Adipocyte (in vitro differentiated cells): ENCODE measurements around the gene PRKCE.

Source experiments
- DNase-seq: peaks from one replicate; pipeline ENCODE4 v3.0.0-alpha.2; 2015; ENCODE audit warnings: low read depth
- H3K27me3 ChIP-seq: replicated peaks from 2 replicates; pipeline ENCODE4 v1.7.0; 2013; ENCODE audit warnings: mild to moderate bottlenecking, low read length, moderate library complexity; ENCODE audit not compliant: control insufficient read depth, insufficient read depth
- H3K36me3 ChIP-seq: 2 replicates; pipeline ENCODE4 v1.7.0; 2013; ENCODE audit warnings: low read length, mild to moderate bottlenecking, moderate library complexity; ENCODE audit not compliant: control insufficient read depth, insufficient read depth, severe bottlenecking
- H3K4me1 ChIP-seq: 2 replicates; pipeline ENCODE4 v1.7.0; 2013; ENCODE audit warnings: mild to moderate bottlenecking, low read length, moderate library complexity; ENCODE audit not compliant: control insufficient read depth, insufficient read depth
- H3K4me3 ChIP-seq: 2 replicates; pipeline ENCODE4 v1.7.0; 2013; ENCODE audit warnings: mild to moderate bottlenecking, low read length, moderate library complexity
- H3K9ac ChIP-seq: 2 replicates; pipeline ENCODE4 v1.7.0; 2013; ENCODE audit warnings: mild to moderate bottlenecking, low read length, moderate library complexity
- H3K9me3 ChIP-seq: 2 replicates; pipeline ENCODE4 v1.7.0; 2013; ENCODE audit warnings: mild to moderate bottlenecking, low read length, moderate library complexity; ENCODE audit not compliant: control insufficient read depth

The PRKCE gene

DNA sequence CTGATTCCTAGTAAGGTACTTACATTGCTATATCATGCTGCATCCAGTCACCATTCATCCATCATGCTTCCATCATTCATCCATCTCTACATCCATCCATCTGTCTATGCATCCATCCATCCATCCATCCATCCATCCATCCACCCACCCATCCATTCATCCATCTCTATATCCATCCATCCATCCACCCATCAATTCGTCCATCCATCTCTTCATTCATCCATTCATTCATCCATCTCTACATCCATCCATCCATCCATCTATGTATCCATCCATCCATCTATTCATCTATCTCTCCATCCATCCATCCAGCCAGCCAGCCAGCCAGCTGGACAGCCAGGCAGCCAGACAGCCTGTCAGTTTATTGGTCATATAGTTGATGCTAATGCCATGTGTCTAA, 20.7 kb downstream of the PRKCE start:
- no peaks in the 10 kb centered on the region for H3K27me3 ChIP-seq
- DNase-seq = no peak
- no peak overlapping the region for H3K9ac ChIP-seq
- peaks cover 40% of the 10 kb centered on the region for H3K4me1 ChIP-seq
- no peak overlapping the region for H3K4me3 ChIP-seq
- no peaks in the 10 kb centered on the region for H3K36me3 ChIP-seq
- no peaks in the 10 kb centered on the region for H3K9me3 ChIP-seq

DNA sequence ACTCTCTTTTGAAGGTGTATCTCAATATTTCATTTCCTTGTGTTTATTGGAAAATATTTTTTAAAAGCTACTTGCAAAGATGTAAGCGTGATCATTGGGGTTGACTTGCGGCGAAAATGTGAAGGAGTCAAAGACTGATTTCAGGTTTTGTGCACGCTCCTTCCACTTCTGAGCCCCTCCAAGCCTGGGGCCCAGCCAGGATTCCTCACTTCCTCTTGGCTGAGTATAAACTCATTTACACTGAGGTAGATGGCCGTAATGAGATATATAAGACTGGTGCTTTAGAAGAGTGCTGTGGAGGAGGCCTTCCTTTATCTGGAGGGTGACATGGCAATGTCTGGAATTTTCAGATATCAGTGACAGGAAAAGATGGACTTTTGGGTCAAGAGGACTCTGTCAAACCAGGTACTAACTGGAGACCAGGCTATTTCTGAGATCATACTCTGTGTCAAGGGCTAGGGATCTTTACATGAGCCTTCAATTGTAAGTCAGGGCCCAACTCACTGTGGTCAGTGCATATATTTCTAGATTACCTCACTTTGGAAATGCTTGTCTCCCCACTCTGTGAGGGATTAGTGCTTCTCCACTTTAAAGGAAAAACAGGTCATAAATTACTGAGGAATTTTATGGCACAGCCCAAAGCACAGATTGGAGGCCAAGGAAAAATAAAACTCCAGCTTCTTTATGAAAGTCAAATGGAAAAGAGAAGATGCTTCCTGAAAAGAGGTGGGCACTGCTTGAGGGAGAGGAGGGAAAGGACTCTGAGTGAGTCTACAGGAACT, 22.8 kb downstream of the PRKCE start:
- DNase-seq = no peak
- H3K4me3 ChIP-seq = no peak overlapping the region
- peaks cover 31% of the 10 kb centered on the region for H3K4me1 ChIP-seq

DNA sequence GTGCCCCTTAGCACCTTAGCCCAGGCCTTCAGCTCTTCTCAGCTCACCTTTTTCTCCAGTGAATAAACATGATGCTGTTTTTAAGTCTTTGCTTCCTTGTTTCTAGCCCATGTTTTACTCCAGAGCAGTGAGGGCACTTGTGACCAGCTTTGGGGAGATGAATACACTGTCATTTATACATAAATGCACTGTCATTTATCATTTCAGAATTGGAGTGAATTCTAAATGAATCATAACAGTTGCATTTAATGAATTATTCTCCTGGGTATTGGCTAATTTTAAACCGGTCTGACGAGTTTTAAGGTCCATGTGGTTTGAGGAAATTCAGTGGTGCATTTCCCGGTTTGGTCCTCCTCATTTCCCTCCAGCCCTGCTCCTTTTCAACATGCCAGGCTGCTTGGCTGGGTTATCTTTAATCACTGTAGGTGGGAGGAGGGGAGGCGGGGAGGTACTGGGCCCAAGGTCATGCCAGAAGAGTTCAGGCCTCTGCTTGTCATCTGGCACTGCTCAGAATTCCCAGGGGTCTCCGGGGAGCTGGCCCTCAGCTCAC, 23.9 kb downstream of the PRKCE start:
- peaks cover 34% of the 10 kb centered on the region for H3K4me1 ChIP-seq
- no peaks in the 10 kb centered on the region for H3K27me3 ChIP-seq
- no peaks in the 10 kb centered on the region for H3K9me3 ChIP-seq
- H3K9ac ChIP-seq = peak overlapping the region; percentile 30
- DNase-seq = no peak
- H3K4me3 ChIP-seq = no peak overlapping the region
- no peaks in the 10 kb centered on the region for H3K36me3 ChIP-seq

More for the DNA sequence above, 22.8 kb downstream of the PRKCE start:
- H3K36me3 ChIP-seq = no peaks in the 10 kb centered on the region
- no peaks in the 10 kb centered on the region for H3K27me3 ChIP-seq
- H3K9ac ChIP-seq = no peak overlapping the region
- H3K9me3 ChIP-seq = no peaks in the 10 kb centered on the region

DNA sequence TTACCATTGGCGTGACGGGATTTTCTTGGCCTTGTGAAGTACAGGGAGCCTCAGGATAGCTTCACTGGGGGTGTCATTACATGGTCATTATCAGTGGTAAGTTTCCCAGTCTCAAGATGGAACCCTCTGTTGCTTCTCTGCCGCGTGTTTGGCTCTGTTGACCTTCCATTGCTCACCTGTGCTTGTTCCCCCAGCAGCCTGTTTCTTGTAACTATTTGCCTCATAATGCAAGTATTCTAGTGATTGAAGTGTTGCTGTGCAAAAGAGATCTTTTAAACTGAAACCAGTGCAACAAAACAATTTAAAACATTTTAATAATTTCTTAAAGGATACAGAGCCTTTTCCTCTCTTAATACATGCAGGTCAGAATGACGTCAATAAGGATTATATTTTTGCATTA, 24.6 kb downstream of the PRKCE start:
- H3K36me3 ChIP-seq = no peaks in the 10 kb centered on the region
- peaks cover 30% of the 10 kb centered on the region for H3K4me1 ChIP-seq
- no peaks in the 10 kb centered on the region for H3K27me3 ChIP-seq
- H3K9ac ChIP-seq = peak overlapping the region; percentile 13
- H3K4me3 ChIP-seq = no peak overlapping the region
- no peak for DNase-seq
- no peaks in the 10 kb centered on the region for H3K9me3 ChIP-seq

DNA sequence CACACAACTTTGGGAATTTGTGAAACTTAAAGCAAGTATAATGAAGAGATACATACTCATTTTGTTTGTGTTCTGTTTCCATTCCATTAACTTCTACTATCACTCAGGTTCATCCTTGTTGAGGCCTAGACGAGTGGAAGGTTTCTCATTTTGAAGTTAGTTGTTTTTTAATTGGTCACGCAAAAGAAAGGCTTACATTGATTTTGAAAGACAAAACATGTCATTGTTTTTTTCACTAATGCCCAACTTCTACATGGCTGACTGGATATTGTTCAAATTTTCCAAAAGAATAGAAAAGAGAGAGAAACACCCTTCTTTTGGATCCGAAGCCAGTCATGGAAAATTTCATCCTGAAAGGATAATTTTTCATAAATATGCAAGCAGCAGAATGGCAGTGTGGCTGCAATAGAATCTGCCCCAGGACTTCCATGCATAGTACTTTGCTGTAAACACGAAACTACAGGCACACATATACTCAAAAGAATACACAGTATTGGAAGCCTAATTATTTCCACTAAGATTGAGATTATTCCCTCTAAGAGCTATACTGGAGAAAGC, 27.4 kb downstream of the PRKCE start:
- Histone ChIP-seq H3K4me3 (no peak overlapping the region), H3K36me3 (no peaks in the 10 kb centered on the region), H3K9ac (no peak overlapping the region), H3K4me1 (peaks cover 53% of the 10 kb centered on the region), H3K27me3 (no peaks in the 10 kb centered on the region), H3K9me3 (no peaks in the 10 kb centered on the region)
- no peak for DNase-seq

DNA sequence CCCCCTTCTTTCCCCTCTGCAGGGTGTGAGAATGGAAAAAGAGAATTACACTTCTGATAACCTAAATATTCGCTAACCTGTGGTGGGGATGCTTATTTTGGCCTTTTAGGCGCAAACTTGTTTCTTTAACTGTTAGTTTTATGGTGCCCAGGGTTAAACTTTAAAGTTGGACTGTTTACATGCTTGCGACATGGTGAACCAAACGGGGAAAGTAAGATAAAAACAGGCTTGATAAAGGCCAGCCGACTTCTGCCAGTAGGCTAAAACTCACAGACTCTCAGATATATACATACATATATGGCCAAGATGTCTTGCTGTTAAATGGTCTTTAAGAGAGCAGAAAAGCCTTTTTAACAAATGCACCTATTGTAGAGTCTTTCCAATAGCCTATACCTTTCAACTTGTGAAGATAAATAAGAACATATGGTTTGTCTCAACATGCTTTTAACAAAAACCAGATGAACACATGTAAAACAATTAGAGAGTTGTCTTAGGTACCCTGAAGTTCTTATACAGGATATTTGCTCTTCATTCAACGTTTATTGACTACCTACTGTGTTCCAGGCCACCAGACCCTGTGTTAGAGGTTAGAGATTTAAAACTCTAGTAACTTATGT, 29.0 kb downstream of the PRKCE start:
- DNase-seq = no peak
- H3K36me3 ChIP-seq = no peaks in the 10 kb centered on the region
- no peak overlapping the region for H3K9ac ChIP-seq
- no peak overlapping the region for H3K4me3 ChIP-seq
- H3K27me3 ChIP-seq = no peaks in the 10 kb centered on the region
- no peaks in the 10 kb centered on the region for H3K9me3 ChIP-seq
- H3K4me1 ChIP-seq = peaks cover 40% of the 10 kb centered on the region

DNA sequence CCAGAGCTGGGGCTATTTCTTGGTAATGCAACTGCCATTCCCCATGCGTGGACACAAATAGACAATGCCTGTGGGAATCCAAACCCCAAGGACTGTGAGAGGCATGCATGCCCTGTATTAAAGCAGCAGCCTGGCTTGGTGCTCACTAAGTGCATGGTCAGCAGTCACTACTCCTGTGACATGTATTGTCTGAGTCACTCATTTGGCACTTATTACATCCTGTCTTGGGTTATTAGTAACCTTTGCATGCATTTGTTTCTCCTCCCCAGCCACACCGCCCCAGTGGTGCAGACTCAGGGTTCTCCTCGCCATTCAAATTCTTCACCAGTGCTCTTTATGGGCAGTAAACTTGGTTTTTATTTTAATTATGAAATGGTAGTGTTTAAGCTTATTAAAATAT, 30.2 kb downstream of the PRKCE start:
- peak; percentile 24 for DNase-seq

DNA sequence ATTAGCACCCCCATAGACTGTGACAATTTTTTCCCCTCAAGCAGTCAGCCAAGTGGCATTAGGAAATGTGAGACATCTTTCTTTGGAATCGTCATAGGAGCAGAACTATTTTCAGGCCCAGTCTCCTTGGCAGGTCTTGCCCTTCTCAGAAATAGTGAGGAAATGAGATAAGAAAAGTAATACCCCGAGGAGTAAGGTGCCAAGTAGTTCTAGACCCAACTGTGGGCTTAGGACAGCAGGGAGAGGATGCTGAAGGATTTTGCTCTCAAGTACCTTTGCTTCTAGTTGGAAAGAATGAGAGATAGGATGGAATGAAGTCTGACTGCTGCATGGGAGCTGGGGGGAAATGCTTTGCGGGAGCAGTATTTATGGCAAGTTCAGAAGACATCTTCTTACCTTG, 31.8 kb downstream of the PRKCE start:
- no peaks in the 10 kb centered on the region for H3K36me3 ChIP-seq
- no peaks in the 10 kb centered on the region for H3K27me3 ChIP-seq
- no peak overlapping the region for H3K4me3 ChIP-seq
- no peak overlapping the region for H3K9ac ChIP-seq
- H3K9me3 ChIP-seq = no peaks in the 10 kb centered on the region
- DNase-seq = no peak
- peaks cover 32% of the 10 kb centered on the region for H3K4me1 ChIP-seq

More for the DNA sequence above, 30.2 kb downstream of the PRKCE start:
- H3K9ac ChIP-seq = no peak overlapping the region
- no peaks in the 10 kb centered on the region for H3K27me3 ChIP-seq
- H3K9me3 ChIP-seq = no peaks in the 10 kb centered on the region
- peaks cover 32% of the 10 kb centered on the region for H3K4me1 ChIP-seq
- H3K4me3 ChIP-seq = no peak overlapping the region
- H3K36me3 ChIP-seq = no peaks in the 10 kb centered on the region

DNA sequence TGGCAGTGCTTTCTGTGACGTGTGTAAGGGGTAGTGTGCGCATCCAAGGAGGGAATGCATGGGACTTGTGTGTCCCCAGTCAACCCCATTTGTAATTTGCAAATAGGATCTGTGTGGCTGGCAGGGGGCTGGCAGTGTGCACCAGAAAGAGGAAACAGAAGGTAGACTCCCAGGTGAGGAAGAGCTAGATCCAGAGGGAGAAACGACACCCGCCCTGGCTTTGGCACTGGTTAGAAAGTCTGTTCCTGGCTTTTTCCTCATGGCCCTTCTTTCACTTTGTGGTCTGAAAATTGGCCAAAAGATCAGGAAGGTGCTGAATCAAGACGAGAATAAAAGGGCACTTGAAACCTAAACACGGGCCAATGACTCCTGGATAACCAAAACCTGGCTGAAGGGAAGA, 33.3 kb downstream of the PRKCE start:
- Histone ChIP-seq H3K9ac (no peak overlapping the region), H3K27me3 (no peaks in the 10 kb centered on the region), H3K9me3 (no peaks in the 10 kb centered on the region), H3K4me1 (peaks cover 31% of the 10 kb centered on the region), H3K36me3 (no peaks in the 10 kb centered on the region), H3K4me3 (no peak overlapping the region)
- no peak for DNase-seq

DNA sequence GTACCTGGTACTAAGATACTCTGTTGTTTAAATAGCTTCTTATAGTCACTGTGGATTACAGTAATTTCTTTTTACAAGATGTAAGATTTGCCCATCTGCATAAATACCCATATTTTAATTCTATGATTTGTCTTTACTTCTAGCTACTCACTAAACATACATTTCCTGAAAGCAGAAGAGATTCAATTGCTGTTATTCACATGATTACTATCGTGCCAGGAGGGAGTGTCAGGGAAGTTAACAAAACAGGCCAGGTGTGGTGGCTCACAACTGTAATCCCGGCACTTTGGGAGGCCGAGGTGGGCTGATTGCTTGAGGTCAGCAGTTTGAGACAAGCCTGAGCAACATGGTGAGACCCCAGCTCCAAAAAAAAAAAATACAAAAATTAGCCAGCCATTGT, 33.8 kb downstream of the PRKCE start:
- Histone ChIP-seq H3K9me3 (no peaks in the 10 kb centered on the region), H3K36me3 (no peaks in the 10 kb centered on the region), H3K27me3 (no peaks in the 10 kb centered on the region), H3K4me1 (peaks cover 28% of the 10 kb centered on the region), H3K4me3 (no peak overlapping the region), H3K9ac (no peak overlapping the region)
- no peak for DNase-seq

DNA sequence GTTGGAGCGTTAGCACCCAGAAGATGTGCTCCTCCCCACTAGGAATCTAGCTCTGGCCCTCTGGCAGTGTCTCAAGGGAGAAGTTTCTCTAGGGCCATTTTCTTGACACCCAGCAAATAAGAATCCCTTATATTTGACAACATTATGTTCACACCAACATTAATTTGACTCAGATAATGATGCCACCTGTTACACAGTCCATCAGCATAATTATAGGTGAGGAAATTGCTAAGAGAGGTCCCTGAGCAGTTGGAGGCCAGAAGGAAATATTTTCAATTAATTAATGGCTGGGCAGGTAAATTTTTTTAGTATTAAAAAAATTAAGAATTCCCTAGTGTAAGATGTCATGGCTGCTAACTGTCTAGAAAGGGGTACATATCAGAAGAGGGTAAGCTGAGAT, 36.5 kb downstream of the PRKCE start:
- no peak for DNase-seq
- H3K9ac ChIP-seq = no peak overlapping the region
- H3K36me3 ChIP-seq = no peaks in the 10 kb centered on the region
- no peaks in the 10 kb centered on the region for H3K27me3 ChIP-seq
- H3K4me3 ChIP-seq = no peak overlapping the region
- H3K9me3 ChIP-seq = no peaks in the 10 kb centered on the region
- H3K4me1 ChIP-seq = peaks cover 11% of the 10 kb centered on the region
